ENCODE data around the gene CDK3.
A peak's percentile ranks its signal among the peaks of the same experiment; 100 is the strongest.
"Not testable (repeated sequence)": the region's sequence is repeated elsewhere in the genome, so short reads cannot be mapped to it uniquely, and the experiment has no call there.

CDK3 gene

DNA sequence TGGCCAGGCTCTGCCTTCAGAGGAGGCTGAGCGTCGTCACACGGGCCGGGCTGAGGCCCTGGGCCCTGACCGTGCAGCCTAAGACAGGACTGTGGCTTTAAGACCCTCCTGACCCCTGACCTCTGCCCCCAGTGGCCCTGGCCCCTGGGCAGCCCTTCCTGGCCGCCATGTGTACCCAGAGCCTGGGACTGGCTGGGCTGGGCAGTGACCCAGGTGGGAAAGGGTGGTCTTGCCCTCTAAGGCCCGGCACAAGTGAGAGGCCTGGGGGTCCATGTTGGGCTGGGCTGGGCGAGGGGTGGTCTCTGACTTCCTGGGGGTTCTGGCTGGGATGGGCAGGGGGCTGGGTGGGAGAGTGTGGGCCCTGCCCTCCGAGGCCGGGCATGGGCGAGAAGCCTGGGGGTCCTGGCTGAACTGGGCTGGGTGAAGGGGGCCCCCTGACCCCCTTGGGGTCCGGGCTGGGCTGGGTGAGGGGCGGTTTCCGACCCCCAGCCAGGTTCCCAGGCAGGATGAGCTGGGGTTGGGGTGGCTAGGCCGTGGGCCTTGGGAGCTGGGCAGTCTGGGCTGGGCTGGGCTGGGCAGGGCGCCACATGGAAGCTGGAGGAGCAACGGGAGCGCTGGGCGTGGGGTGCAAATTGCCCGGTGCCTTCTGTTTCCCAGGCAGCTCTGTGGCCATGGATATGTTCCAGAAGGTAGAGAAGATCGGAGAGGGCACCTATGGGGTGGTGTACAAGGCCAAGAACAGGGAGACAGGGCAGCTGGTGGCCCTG lies at the start of gene CDK3:
Gene CDK3, plus strand, starts transcription at position 101 of the 767 bp plus-strand sequence. Its CDS starts 571 bp downstream, at position 672.
- H3K9me3 ChIP-seq (ENCODE audit: low read depth, low read length) = no peaks in the 10 kb centered on the region
- H3K4me3 ChIP-seq = no peak within 1 kb of the TSS
- H3K36me3 ChIP-seq (ENCODE audit: insufficient read depth, low read length) = no peaks in the 10 kb centered on the region
- H3K9ac ChIP-seq (ENCODE audit: insufficient read length) = no peak within 1 kb of the TSS
- DNase-seq (ENCODE audit: low read depth, low spot score) = no peak
- TF ChIP-seq POLR2AphosphoS5 (IDR thresholded peaks at IDR 0.05; ENCODE audit: borderline replicate concordance, low read depth, low read length) = no peak
- no peak for TF ChIP-seq FOXP2 (optimal IDR thresholded peaks at IDR 0.05; ENCODE audit: control extremely low read depth, extremely low read length, insufficient read depth)
- TF ChIP-seq EZH2 (IDR thresholded peaks at IDR 0.05) = no peak
- H3K27ac ChIP-seq = no peak within 1 kb of the TSS

DNA sequence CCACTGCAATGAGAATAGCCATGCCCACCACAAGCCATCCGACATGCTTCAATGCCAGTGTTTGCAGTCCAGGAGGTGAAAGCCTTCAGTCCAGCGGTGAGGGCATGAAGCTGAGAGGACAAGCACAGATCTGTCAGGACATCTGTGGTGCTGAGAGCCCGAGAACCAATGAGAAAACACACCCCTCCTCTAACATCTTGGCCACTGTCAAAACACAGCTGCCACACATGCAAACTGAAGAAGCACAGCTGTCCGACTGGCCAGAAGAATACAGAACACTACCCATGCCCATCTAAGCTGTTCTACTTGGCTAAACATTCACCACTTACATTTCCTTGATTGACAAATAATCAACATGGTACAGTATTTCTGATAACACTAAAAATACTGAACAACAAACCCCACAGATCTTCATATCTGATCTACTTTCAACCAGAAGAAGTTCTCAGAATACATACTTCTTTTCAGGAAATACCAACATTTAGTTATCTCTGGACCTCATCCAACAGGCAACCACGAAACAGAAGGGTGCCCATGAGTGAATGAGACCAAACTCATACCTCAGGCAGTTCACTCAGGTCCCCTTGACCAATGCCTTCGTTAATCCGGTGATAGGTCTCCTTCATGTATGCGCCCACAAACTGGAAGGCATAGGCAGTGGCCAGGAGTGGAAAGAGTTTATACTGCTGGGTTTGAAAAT lies 49.6 kb upstream of the CDK3 start:
- DNase-seq (ENCODE audit: low read depth, low spot score) = no peak
- Histone ChIP-seq H3K9me3 (ENCODE audit: low read depth, low read length) (no peaks in the 10 kb centered on the region), H3K27ac (peak overlapping the region; percentile 52; the same call in 1 of the 2 replicates), H3K4me3 (no peak overlapping the region), H3K36me3 (ENCODE audit: insufficient read depth, low read length) (peaks cover 65% of the 10 kb centered on the region), H3K9ac (ENCODE audit: insufficient read length) (no peak overlapping the region)
- TF ChIP-seq FOXP2 (optimal IDR thresholded peaks at IDR 0.05; ENCODE audit: control extremely low read depth, extremely low read length, insufficient read depth) = no peak
- no peak for TF ChIP-seq POLR2AphosphoS5 (IDR thresholded peaks at IDR 0.05; ENCODE audit: borderline replicate concordance, low read depth, low read length)
- TF ChIP-seq EZH2 (IDR thresholded peaks at IDR 0.05) = no peak

DNA sequence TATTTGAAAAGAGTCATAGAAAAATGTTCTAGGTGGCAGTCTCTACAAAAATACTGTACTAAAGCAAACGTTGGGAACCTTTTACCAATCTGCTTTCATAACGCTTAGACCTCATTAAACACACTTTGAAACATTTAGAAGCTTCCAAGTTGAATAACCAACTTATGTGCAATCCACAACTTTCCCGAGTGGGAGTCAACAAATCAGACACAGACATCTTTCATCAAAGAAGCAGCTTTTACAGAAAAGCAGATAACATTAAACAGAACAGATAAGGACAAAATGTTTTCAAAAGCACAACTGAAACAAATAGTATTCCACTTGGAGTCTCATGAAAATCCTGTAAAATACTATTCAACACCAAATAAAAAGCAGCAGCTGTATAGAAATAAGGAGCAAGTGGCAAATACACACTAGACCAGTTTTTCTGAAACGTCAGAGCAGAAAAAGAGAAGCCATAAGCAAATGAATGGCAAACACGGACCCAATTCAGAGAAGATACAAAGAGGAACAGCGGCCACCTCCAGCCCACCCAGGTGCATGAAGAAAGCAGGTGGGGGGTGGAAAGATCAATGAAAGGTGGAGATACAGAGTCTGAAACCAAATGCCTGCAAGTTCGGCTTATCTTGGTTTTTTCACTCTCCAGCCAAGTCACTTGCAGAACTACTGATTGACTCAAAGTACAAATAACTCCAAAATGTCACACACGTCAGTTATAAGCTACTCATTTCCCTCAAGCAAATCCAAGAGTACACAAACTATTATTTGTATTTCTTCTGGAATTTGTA lies 41.4 kb upstream of the CDK3 start:
- H3K9ac ChIP-seq (ENCODE audit: insufficient read length) = no peak overlapping the region
- TF ChIP-seq EZH2 (IDR thresholded peaks at IDR 0.05) = no peak
- TF ChIP-seq FOXP2 (optimal IDR thresholded peaks at IDR 0.05; ENCODE audit: control extremely low read depth, extremely low read length, insufficient read depth) = no peak
- TF ChIP-seq POLR2AphosphoS5 (IDR thresholded peaks at IDR 0.05; ENCODE audit: borderline replicate concordance, low read depth, low read length) = no peak
- no peak for DNase-seq (ENCODE audit: low read depth, low spot score)
- H3K27ac ChIP-seq = peak overlapping the region; percentile 58
- H3K4me3 ChIP-seq = no peak overlapping the region
- peaks cover 16% of the 10 kb centered on the region for H3K36me3 ChIP-seq (ENCODE audit: insufficient read depth, low read length)
- H3K9me3 ChIP-seq (ENCODE audit: low read depth, low read length) = no peaks in the 10 kb centered on the region

DNA sequence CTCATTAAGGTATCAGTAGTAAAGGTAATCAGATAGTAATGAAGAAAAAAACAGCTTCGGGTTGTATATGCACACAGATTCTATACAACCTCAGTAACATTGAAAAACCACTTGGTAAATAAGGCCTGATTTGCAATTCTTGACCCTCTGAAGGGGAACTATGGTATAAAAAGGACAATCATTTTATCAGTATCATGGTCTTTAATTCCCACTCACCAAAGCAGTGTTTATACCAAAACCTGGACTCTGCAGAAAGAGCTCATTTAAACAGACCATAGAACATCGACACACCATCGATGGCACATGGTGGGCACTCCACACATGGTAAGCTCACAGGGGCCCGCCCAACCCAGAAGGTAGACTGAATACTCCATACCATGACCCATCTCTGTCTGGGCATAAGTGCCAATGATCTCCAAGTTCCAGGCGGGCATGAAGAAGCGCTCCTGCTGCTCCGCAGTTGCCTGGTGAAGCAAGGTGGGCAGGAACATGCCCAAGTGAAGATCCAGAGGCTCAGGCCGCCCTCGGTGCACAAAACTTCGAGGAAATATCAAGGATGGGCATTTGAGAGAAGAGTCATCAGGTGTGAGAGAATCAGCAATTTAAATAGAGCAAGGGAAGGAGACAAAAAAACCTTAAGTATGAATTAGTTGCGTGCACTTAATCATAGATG lies 40.7 kb upstream of the CDK3 start:
- no peak overlapping the region for H3K4me3 ChIP-seq
- TF ChIP-seq EZH2 (IDR thresholded peaks at IDR 0.05) (no peak), FOXP2 (optimal IDR thresholded peaks at IDR 0.05; ENCODE audit: control extremely low read depth, extremely low read length, insufficient read depth) (no peak), POLR2AphosphoS5 (IDR thresholded peaks at IDR 0.05; ENCODE audit: borderline replicate concordance, low read depth, low read length) (no peak)
- peaks cover 16% of the 10 kb centered on the region for H3K36me3 ChIP-seq (ENCODE audit: insufficient read depth, low read length)
- no peaks in the 10 kb centered on the region for H3K9me3 ChIP-seq (ENCODE audit: low read depth, low read length)
- no peak overlapping the region for H3K9ac ChIP-seq (ENCODE audit: insufficient read length)
- no peak for DNase-seq (ENCODE audit: low read depth, low spot score)
- 0 out of 2 replicates have a peak overlapping the region, but pooled peaks have one; percentile 11 for H3K27ac ChIP-seq

DNA sequence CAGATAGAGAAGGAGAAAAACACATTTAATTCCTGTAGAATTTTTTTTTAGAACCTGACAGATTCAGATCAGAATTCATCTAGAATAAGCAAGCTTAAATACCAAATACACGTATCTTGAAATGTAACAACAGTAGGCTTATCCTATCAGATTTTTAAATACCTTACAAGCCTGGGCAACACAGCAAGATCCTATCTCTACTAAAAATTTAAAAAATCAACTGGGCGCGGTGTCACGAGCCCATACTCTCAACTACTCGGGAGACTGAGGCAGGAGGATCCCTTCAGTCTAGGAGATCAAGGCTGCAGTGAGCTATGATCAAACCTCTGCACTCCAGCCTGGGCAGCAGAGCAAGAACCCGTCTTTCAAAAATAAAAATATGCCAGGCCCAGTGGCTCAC lies 35.2 kb upstream of the CDK3 start:
- DNase-seq (ENCODE audit: low read depth, low spot score) = no peak
- H3K9ac ChIP-seq (ENCODE audit: insufficient read length) = no peak overlapping the region
- no peak overlapping the region for H3K27ac ChIP-seq
- no peak overlapping the region for H3K4me3 ChIP-seq
- H3K9me3 ChIP-seq (ENCODE audit: low read depth, low read length) = no peaks in the 10 kb centered on the region
- no peaks in the 10 kb centered on the region for H3K36me3 ChIP-seq (ENCODE audit: insufficient read depth, low read length)
- TF ChIP-seq POLR2AphosphoS5 (IDR thresholded peaks at IDR 0.05; ENCODE audit: borderline replicate concordance, low read depth, low read length) = no peak
- TF ChIP-seq FOXP2 (optimal IDR thresholded peaks at IDR 0.05; ENCODE audit: control extremely low read depth, extremely low read length, insufficient read depth) = no peak
- no peak for TF ChIP-seq EZH2 (IDR thresholded peaks at IDR 0.05)

DNA sequence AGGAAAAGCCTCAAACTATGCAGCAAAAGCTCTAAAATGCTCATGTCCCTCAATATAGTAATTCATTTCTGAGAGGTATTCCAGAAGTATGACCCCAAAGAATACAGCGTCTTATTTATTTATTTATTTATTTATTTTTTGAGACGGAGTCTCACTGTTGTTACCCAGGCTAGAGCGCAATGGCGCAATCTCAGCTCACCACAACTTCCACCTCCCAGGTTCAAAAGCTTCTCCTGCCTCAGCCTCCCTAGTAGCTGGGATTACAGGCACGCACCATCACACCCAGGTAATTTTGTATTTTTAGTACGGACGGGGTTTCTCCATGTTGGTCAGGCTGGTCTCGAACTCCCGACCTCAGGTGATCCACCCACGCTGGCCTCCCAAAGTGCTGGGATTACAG lies 31.6 kb upstream of the CDK3 start:
- not testable (repeated sequence) for H3K9me3 ChIP-seq (ENCODE audit: low read depth, low read length); H3K9ac ChIP-seq (ENCODE audit: insufficient read length); H3K27ac ChIP-seq; H3K4me3 ChIP-seq; DNase-seq (ENCODE audit: low read depth, low spot score); H3K36me3 ChIP-seq (ENCODE audit: insufficient read depth, low read length)

DNA sequence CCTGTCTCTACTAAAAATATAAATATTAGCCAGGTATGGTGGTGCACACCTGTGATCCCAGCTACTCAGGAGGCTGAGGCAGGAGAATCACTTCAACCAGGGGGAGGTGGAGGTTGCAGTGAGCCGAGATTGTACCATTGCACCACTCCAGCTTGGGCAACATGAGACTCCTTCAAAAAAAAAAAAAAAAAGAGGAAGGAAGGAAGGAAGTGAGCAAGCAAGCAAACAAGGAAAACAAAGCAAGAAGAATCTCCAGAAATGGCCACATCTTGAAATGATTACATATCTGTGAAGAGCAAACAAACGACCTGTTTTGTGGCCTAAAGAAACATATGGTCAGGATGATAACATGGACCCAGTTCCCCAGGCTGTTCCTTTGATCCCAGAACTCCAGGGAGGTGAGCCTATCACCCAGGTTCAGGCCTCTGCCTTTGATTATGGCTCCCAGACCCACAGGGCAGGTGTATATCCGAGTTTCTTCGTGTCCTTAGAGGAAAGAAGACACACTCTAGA lies 30.6 kb upstream of the CDK3 start:
- no peak for TF ChIP-seq FOXP2 (optimal IDR thresholded peaks at IDR 0.05; ENCODE audit: control extremely low read depth, extremely low read length, insufficient read depth)
- no peak for TF ChIP-seq POLR2AphosphoS5 (IDR thresholded peaks at IDR 0.05; ENCODE audit: borderline replicate concordance, low read depth, low read length)
- Histone ChIP-seq H3K9me3 (ENCODE audit: low read depth, low read length) (no peaks in the 10 kb centered on the region), H3K4me3 (no peak overlapping the region), H3K36me3 (ENCODE audit: insufficient read depth, low read length) (no peaks in the 10 kb centered on the region), H3K27ac (peak overlapping the region; percentile 11), H3K9ac (ENCODE audit: insufficient read length) (no peak overlapping the region)
- no peak for DNase-seq (ENCODE audit: low read depth, low spot score)

DNA sequence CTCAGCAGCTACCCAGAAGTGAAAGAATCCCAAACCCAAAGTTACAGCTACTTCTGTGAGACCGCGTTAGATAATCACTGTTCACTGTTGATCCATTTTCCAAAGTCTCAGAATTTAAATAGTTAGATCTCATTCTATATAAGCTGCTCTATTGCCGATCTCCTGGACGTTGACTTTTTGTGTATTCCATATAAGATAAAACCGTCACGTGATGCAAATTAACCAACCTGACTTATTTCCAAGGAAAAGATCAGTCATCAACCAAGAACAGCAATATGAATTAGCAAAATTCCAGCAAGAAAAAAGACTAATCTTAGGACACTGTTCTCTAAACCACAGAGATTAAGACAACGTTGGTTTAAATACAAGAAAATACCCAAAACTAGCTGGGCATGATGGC lies 30.0 kb upstream of the CDK3 start:
- Histone ChIP-seq H3K9me3 (ENCODE audit: low read depth, low read length) (no peaks in the 10 kb centered on the region), H3K36me3 (ENCODE audit: insufficient read depth, low read length) (no peaks in the 10 kb centered on the region), H3K9ac (ENCODE audit: insufficient read length) (no peak overlapping the region), H3K27ac (peak overlapping the region; percentile 11), H3K4me3 (no peak overlapping the region)
- DNase-seq (ENCODE audit: low read depth, low spot score) = no peak
- TF ChIP-seq POLR2AphosphoS5 (IDR thresholded peaks at IDR 0.05; ENCODE audit: borderline replicate concordance, low read depth, low read length) (no peak), EZH2 (IDR thresholded peaks at IDR 0.05) (no peak), FOXP2 (optimal IDR thresholded peaks at IDR 0.05; ENCODE audit: control extremely low read depth, extremely low read length, insufficient read depth) (no peak)

DNA sequence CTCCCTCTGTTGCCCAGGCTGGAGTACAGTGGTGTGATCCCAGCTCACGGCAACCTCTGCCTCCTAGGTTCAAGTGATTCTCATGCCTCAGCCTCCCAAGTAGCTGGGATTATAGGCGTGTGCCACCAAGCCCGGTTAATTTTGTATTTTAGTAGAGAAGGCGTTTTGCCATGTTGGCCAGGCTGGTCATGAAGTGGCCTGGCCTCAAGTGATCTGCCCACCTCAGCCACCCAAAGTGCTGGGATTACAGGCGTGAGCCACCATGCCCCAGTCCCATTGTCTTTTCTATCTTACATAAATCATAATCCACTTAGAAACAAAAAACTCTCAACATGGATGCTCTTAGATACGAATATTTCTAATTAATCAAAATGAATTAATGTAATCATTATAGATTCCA lies 25.5 kb upstream of the CDK3 start:
- H3K27ac ChIP-seq; H3K9ac ChIP-seq (ENCODE audit: insufficient read length); DNase-seq (ENCODE audit: low read depth, low spot score); H3K36me3 ChIP-seq (ENCODE audit: insufficient read depth, low read length); H3K9me3 ChIP-seq (ENCODE audit: low read depth, low read length); H3K4me3 ChIP-seq: not testable (repeated sequence)

Measured in SK-N-MC (cell line).